BLaER1 treated with 17β-estradiol and CSF1 and Interleukin-3, amounts not matched to agents 10 nM and 100 nM (cell line): ENCODE measurements around the gene EMC8.
"Not testable (repeated sequence)": the region's sequence is repeated elsewhere in the genome, so short reads cannot be mapped to it uniquely, and the experiment has no call there.

Experiments
- H3K27ac ChIP-seq, 11 experiments: shearing (Covaris generic); formaldehyde crosslinking; 2 replicates each; pipeline ENCODE4 v1.8.1; 2022
- H3K27me3 ChIP-seq, 11 experiments: shearing (Covaris generic); formaldehyde crosslinking; 2 replicates each; pipeline ENCODE4 v1.8.1; 2022
- H3K36me3 ChIP-seq, 11 experiments: shearing (Covaris generic); formaldehyde crosslinking; 2 replicates each; pipeline ENCODE4 v1.8.1; 2022
- H3K4me1 ChIP-seq, 10 experiments: shearing (Covaris generic); formaldehyde crosslinking; 2 replicates each; pipeline ENCODE4 v1.8.1; 2022
- H3K4me2 ChIP-seq, 11 experiments: shearing (Covaris generic); formaldehyde crosslinking; 2 replicates each; pipeline ENCODE4 v1.8.1; 2022
- H3K4me3 ChIP-seq, 10 experiments: shearing (Covaris generic); formaldehyde crosslinking; 2 replicates each; pipeline ENCODE4 v1.8.1; 2022
- H3K9ac ChIP-seq, 11 experiments: shearing (Covaris generic); formaldehyde crosslinking; 2 replicates each; pipeline ENCODE4 v1.8.1; 2022
- H3K9me3 ChIP-seq, 11 experiments: shearing (Covaris generic); formaldehyde crosslinking; replicated peaks in 1 of 11; 2 replicates each; pipeline ENCODE4 v1.8.1; 2022
- H4K20me1 ChIP-seq, 11 experiments: shearing (Covaris generic); formaldehyde crosslinking; 2 replicates each; pipeline ENCODE4 v1.8.1; 2022
- Cebpa-rat ChIP-seq, 11 experiments: shearing (Covaris generic); IDR thresholded peaks; 2 replicates each; pipeline ENCODE4 v1.8.1; 2022

EMC8 gene

GRCh38 chr16:85819245-85819644 lies 19.9 kb upstream of the EMC8 start:
- H3K9me3 ChIP-seq = peaks cover 0 to 6% (median 0%) of the 10 kb centered on the region in 11 experiments; a peak in 5 of 22 replicates
- peaks cover 0 to 22% (median 0%) of the 10 kb centered on the region in 11 experiments; a peak in 7 of 22 replicates for H3K36me3 ChIP-seq
- H3K4me1 ChIP-seq = peaks cover 12 to 51% (median 42%) of the 10 kb centered on the region in 10 experiments
- H3K4me2 ChIP-seq = peak overlapping the region in 9 of 11 experiments; percentile 2 to 92 (median 71); a peak in 14 of 22 replicates
- no peak overlapping the region for H3K4me3 ChIP-seq
- H3K27me3 ChIP-seq = no peaks in the 10 kb centered on the region
- TF ChIP-seq Cebpa-rat (IDR thresholded peaks at IDR 0.05) = no peak
- no peak overlapping the region for H3K27ac ChIP-seq
- peak overlapping the region in 4 of 11 experiments; percentile 0 to 28 (median 7); a peak in 2 of 22 replicates for H3K9ac ChIP-seq
- no peaks in the 10 kb centered on the region for H4K20me1 ChIP-seq

- Histone ChIP-seq H3K4me1 (peaks cover 7 to 33% (median 28%) of the 10 kb centered on the region in 10 experiments), H4K20me1 (peaks cover 0 to 15% (median 0%) of the 10 kb centered on the region in 11 experiments; a peak in 5 of 22 replicates), H3K27me3 (peaks cover 0 to 15% (median 12%) of the 10 kb centered on the region in 11 experiments; a peak in 17 of 22 replicates), H3K36me3 (peaks cover 0 to 29% (median 0%) of the 10 kb centered on the region in 11 experiments; a peak in 7 of 22 replicates)
- not testable (repeated sequence) for H3K27ac ChIP-seq, H3K4me2 ChIP-seq, H3K9me3 ChIP-seq, H3K9ac ChIP-seq, H3K4me3 ChIP-seq
Measured at GRCh38 chr16:85817195-85817594, 17.9 kb upstream of the EMC8 start.

GRCh38 chr16:85816159-85816558 lies 16.8 kb upstream of the EMC8 start:
- no peak for TF ChIP-seq Cebpa-rat (IDR thresholded peaks at IDR 0.05)
- no peak overlapping the region for H3K9ac ChIP-seq
- H3K9me3 ChIP-seq = no peaks in the 10 kb centered on the region
- peaks cover 0 to 23% (median 19%) of the 10 kb centered on the region in 10 experiments; a peak in 16 of 20 replicates for H3K4me1 ChIP-seq
- peaks cover 0 to 25% (median 0%) of the 10 kb centered on the region in 11 experiments; a peak in 5 of 22 replicates for H4K20me1 ChIP-seq
- H3K4me2 ChIP-seq = no peak overlapping the region
- peaks cover 0 to 29% (median 0%) of the 10 kb centered on the region in 11 experiments; a peak in 7 of 22 replicates for H3K36me3 ChIP-seq
- no peak overlapping the region for H3K4me3 ChIP-seq
- H3K27ac ChIP-seq = no peak overlapping the region
- H3K27me3 ChIP-seq = peaks cover 6 to 25% (median 21%) of the 10 kb centered on the region in 11 experiments; a peak in 20 of 22 replicates

- Histone ChIP-seq H3K36me3 (peaks cover 0 to 32% (median 0%) of the 10 kb centered on the region in 11 experiments; a peak in 7 of 22 replicates), H3K9me3 (no peaks in the 10 kb centered on the region), H3K9ac (no peak overlapping the region), H3K4me1 (peaks cover 0 to 9% (median 1%) of the 10 kb centered on the region in 10 experiments; a peak in 6 of 20 replicates), H3K27me3 (peaks cover 6 to 25% (median 21%) of the 10 kb centered on the region in 11 experiments; a peak in 20 of 22 replicates), H3K27ac (no peak overlapping the region), H3K4me3 (no peak overlapping the region), H3K4me2 (no peak overlapping the region), H4K20me1 (peaks cover 0 to 39% (median 0%) of the 10 kb centered on the region in 11 experiments; a peak in 7 of 22 replicates)
- TF ChIP-seq Cebpa-rat (IDR thresholded peaks at IDR 0.05) = no peak
Measured at GRCh38 chr16:85812811-85813700, 13.7 kb upstream of the EMC8 start.

- Histone ChIP-seq H3K9ac (no peak overlapping the region), H3K27ac (no peak overlapping the region), H4K20me1 (peaks cover 0 to 41% (median 0%) of the 10 kb centered on the region in 11 experiments; a peak in 9 of 22 replicates), H3K36me3 (peaks cover 1 to 32% (median 3%) of the 10 kb centered on the region in 11 experiments), H3K4me3 (no peak overlapping the region), H3K27me3 (peaks cover 6 to 25% (median 21%) of the 10 kb centered on the region in 11 experiments; a peak in 20 of 22 replicates), H3K4me1 (peaks cover 0 to 9% (median 1%) of the 10 kb centered on the region in 10 experiments; a peak in 6 of 20 replicates), H3K4me2 (no peak overlapping the region), H3K9me3 (peaks cover 0 to 1% (median 0%) of the 10 kb centered on the region in 11 experiments; a peak in 3 of 22 replicates)
- no peak for TF ChIP-seq Cebpa-rat (IDR thresholded peaks at IDR 0.05)
Measured at GRCh38 chr16:85812031-85812807, 12.9 kb upstream of the EMC8 start.

- H3K9ac ChIP-seq = no peak overlapping the region
- TF ChIP-seq Cebpa-rat (IDR thresholded peaks at IDR 0.05) = no peak
- no peak overlapping the region for H3K27ac ChIP-seq
- peaks cover 16 to 34% (median 18%) of the 10 kb centered on the region in 11 experiments for H3K36me3 ChIP-seq
- H3K9me3 ChIP-seq = peaks cover 0 to 9% (median 4%) of the 10 kb centered on the region in 11 experiments; a peak in 7 of 22 replicates
- H3K4me3 ChIP-seq = no peak overlapping the region
- H3K27me3 ChIP-seq = peaks cover 6 to 25% (median 21%) of the 10 kb centered on the region in 11 experiments; a peak in 20 of 22 replicates
- H4K20me1 ChIP-seq = peaks cover 6 to 56% (median 12%) of the 10 kb centered on the region in 11 experiments; a peak in 18 of 22 replicates
- peaks cover 0 to 9% (median 1%) of the 10 kb centered on the region in 10 experiments; a peak in 6 of 20 replicates for H3K4me1 ChIP-seq
- H3K4me2 ChIP-seq = no peak overlapping the region
Measured at GRCh38 chr16:85810742-85811115, 11.4 kb upstream of the EMC8 start.

GRCh38 chr16:85810097-85810741 lies 10.9 kb upstream of the EMC8 start:
- no peak overlapping the region for H3K4me2 ChIP-seq
- peaks cover 6 to 61% (median 17%) of the 10 kb centered on the region in 11 experiments; a peak in 18 of 22 replicates for H4K20me1 ChIP-seq
- H3K27ac ChIP-seq = no peak overlapping the region
- peaks cover 21 to 34% (median 22%) of the 10 kb centered on the region in 11 experiments for H3K36me3 ChIP-seq
- no peak for TF ChIP-seq Cebpa-rat (IDR thresholded peaks at IDR 0.05)
- peak overlapping the region in 1 of 11 experiments; percentile 29; a peak in 1 of 22 replicates for H3K9ac ChIP-seq
- H3K4me3 ChIP-seq = no peak overlapping the region
- H3K9me3 ChIP-seq = peaks cover 0 to 9% (median 4%) of the 10 kb centered on the region in 11 experiments; a peak in 7 of 22 replicates
- peaks cover 0 to 9% (median 1%) of the 10 kb centered on the region in 10 experiments; a peak in 6 of 20 replicates for H3K4me1 ChIP-seq
- peaks cover 6 to 25% (median 21%) of the 10 kb centered on the region in 11 experiments; a peak in 20 of 22 replicates for H3K27me3 ChIP-seq
